Kidney epithelial cell (primary cell): ENCODE data around the gene RNF213. TPM values are rescaled to one million over a fixed set of nuclear protein-coding genes. Genes with fewer than 3 reads are reported as not detected.

Source experiments
- DNase-seq: peaks from one replicate; pipeline ENCODE4 v3.0.0-alpha.2; 2010; ENCODE audit warnings: low read depth
- H3K27me3 ChIP-seq: 2 replicates; pipeline ENCODE4 v1.6.0; 2011; ENCODE audit warnings: low read length; ENCODE audit not compliant: control insufficient read depth, insufficient read depth
- H3K36me3 ChIP-seq: 2 replicates; pipeline ENCODE4 v1.5.1; 2011; ENCODE audit warnings: low read length; ENCODE audit not compliant: control insufficient read depth, insufficient read depth
- H3K4me3 ChIP-seq: 2 replicates; pipeline ENCODE4 v1.5.1; 2011; ENCODE audit warnings: low read depth, mild to moderate bottlenecking, control low read depth, low read length
- CTCF ChIP-seq: IDR thresholded peaks from 2 replicates; pipeline ENCODE4 v1.5.1; 2011; ENCODE audit warnings: mild to moderate bottlenecking, moderate library complexity, low read length, control low read depth, inconsistent platforms; ENCODE audit not compliant: insufficient read depth, poor library complexity, severe bottlenecking
- total RNA-seq: library from RNA; depleted of rRNA; stranded (reverse); fragments of >200 nt; gene quantifications from 2 replicates; pipeline ENCODE4 v1.2.3, GENCODE V29; 2015

Gene RNF213
- total RNA-seq, 1 donor from 2014 or later = 111 TPM

GRCh38 chr17:80245566-80246265 is 14.9 kb upstream of the RNF213 start:
- no peak for TF ChIP-seq CTCF
- H3K27me3 ChIP-seq = no peaks in the 10 kb centered on the region

GRCh38 chr17:80246266-80246681 is 14.4 kb upstream of the RNF213 start:
- Histone ChIP-seq H3K27me3 (no peaks in the 10 kb centered on the region), H3K36me3 (no peaks in the 10 kb centered on the region), H3K4me3 (no peak overlapping the region)
- DNase-seq = no peak
- TF ChIP-seq CTCF = no peak

More at GRCh38 chr17:80245566-80246265, 14.9 kb upstream of the RNF213 start:
- Histone ChIP-seq H3K36me3 (no peaks in the 10 kb centered on the region), H3K4me3 (no peak overlapping the region)
- DNase-seq = no peak

DNA sequence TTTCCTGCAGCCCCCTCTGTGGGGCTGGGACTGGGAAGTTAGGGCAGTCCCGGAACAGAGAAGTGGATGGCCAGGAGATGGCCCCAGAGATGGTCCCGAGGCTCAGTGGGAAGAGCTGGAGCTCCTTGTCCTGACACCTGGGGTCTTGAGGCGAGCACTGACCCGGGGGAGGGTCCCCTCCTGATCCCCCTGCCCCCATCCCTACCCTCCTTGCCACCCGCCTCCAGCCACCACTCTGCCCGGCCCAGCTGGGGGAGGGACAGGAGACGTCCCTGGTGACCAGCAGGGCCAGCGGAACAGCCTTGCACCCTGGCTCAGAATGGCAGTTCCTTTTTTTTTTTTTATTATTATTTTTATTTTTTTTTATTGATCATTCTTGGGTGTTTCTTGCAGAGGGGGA is 13.9 kb upstream of the RNF213 start:
- Histone ChIP-seq H3K36me3 (no peaks in the 10 kb centered on the region), H3K4me3 (no peak overlapping the region), H3K27me3 (no peaks in the 10 kb centered on the region)
- TF ChIP-seq CTCF = no peak
- no peak for DNase-seq

- TF ChIP-seq CTCF = no peak
- Histone ChIP-seq H3K4me3 (no peak overlapping the region), H3K27me3 (no peaks in the 10 kb centered on the region), H3K36me3 (no peaks in the 10 kb centered on the region)
- DNase-seq = no peak
Measured at GRCh38 chr17:80247561-80247960, 13.1 kb upstream of the RNF213 start.

DNA sequence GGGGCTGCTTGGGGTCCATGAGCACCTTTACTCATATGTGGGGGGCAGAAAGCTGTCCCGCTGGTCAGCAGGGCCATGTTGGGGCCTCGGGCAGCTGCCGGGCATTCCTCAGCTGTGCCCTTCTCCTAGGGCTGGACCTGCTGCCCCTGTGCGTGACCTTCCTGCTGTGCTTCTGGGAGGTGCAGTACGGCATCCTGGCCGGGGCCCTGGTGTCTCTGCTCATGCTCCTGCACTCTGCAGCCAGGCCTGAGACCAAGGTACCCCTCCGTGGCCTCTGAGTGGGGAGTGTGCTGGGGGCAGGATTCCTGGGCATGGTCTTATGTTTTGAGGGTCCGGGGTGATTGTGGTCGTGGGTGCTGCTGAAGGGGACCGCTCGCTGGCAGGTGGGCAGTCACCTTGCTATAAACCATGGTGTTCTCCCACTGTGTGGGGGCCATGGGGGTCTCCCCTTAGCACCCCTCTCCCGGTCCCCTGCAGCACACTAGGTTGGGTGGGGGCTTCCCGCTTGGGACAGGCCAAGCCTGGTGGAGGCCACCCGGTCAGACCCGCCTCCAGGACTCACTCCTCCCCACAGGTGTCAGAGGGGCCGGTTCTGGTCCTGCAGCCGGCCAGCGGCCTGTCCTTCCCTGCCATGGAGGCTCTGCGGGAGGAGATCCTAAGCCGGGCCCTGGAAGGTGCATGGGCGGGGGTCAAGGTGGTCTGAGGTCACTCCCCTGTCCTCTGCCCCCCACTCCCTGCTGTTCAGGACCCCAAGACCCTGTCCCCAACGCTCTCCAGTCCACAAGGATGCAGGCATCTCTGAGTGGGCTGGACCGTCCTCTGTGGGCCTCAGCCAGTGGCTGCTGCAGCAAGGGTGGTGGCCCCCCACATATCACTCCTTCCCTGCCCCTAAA is 12.4 kb upstream of the RNF213 start:
- no peak for DNase-seq
- no peak for TF ChIP-seq CTCF
- no peak overlapping the region for H3K4me3 ChIP-seq
- H3K27me3 ChIP-seq = no peaks in the 10 kb centered on the region
- no peaks in the 10 kb centered on the region for H3K36me3 ChIP-seq
